T-helper 1 cell (primary cell): ENCODE measurements around the gene CA10.

ENCODE experiments used
- DNase-seq, 5 donors: peaks; one replicate each; pipeline ENCODE4 v3.0.0-alpha.2; 2012 to 2020

Gene CA10

DNA sequence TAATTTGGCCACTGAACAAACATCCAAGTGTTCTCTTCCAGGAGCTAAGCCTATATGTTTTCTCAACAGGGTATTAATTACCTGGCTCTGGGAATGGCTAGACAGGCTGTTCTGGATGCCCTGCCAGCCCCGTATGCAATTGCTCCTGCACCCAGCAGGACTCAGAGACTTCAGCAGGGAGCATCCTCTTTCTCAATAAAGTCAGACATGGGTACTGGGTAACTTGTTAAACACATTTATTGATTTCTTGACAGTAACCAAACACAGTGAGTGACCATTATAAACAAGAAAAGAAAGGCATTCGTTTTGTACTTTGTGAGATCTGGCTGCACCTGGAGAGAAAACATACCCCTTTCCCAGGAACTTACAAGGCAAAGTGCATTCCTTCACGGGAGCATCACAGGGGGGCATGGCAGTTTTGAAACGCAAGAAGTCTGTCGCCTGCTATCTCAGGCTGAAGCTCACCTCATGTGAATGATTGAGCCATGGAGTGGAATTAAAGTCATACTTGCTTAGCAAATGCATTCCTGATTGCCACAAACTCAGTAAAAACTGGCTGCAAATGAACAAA is 528.3 kb downstream of the CA10 start:
- no peak for DNase-seq

DNA sequence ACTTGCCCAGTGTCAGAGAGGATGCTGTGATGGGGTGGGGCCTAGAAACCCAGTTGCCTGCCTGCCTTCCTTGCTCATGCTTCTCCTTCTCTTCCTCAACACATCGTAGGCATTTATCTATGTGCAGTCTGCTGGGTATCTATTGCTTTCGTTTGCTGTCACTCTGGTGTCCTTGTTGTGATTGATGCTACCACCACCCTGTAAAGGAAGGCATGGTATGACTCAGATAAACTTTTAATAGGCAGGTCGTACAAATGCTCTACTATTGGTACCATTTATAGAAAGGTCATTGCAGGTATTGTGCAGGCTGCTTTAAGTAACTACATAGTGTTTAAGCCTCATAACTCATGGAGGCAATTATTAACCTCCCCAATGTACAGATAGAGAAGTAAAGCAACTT is 529.3 kb downstream of the CA10 start:
- DNase-seq, result no peak

- no peak for DNase-seq
These were observed 530.7 kb downstream of the CA10 start for GRCh38 chr17:51627779-51628178.

- no peak for DNase-seq
These were observed 540.0 kb downstream of the CA10 start for GRCh38 chr17:51618476-51618875.

DNA sequence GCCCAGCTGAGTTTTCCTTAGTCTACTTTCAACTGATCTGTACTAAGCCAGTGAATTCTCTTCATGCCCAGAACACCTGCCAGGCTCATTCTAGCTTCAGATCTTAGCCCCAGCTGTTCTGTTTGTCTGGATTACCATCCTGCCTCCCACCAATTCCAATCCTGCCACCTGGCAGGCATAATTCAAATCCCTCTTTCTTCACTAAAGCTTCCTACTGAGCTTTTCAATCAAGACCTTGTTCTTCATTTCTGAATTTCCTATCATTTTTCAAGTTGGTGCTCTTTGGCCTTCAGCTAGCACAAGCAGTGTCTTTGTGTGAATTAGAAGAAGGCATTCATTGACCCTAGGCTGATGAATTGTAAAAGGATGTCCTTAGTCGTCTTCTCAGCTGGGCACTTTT is 540.5 kb downstream of the CA10 start:
- DNase-seq, result no peak

GRCh38 chr17:51613255-51613654 is 545.3 kb downstream of the CA10 start:
- DNase-seq, result no peak

GRCh38 chr17:51612692-51613091 is 545.8 kb downstream of the CA10 start:
- DNase-seq, result no peak

DNA sequence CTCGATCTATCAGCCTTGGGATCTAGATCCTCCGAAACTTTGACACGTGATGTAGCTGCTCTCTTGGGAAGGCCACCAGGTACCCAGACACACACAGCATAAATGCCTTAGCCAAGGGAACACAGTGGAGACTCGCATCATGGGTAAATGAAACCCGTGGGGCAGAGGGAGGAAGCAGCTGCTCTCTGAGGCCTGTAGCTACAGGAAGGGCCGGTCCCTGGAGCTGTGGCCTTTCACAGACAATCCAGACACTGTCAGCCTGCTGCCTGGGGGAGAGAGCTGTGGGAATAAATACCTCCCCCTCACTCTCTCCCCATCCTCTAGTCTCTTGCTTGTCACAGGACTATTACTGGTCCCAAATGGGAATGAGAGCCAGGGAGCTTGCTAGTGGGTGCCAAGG is 546.9 kb downstream of the CA10 start:
- DNase-seq, result no peak

DNA sequence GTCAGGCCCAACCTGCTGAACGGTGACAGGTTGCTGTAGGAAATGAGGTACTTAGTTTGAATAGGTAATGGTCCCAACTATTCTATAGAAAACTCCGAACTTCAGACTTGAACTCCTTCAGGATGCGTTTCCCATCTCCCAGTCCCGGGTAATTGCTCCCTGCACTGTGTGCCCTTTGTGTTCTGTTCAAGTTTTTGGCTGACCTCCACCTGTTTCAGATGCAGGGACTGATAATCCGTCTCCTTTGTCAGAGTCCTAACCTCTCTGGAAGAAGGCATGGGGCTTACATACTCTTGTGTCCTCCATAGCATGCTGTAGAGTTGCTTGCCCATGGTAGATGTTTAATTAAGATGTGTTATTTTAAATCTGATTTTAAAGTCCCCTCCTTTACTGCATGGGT is 547.7 kb downstream of the CA10 start:
- DNase-seq, result no peak

- no peak for DNase-seq
These were observed 548.4 kb downstream of the CA10 start for GRCh38 chr17:51610155-51610554.

- no peak for DNase-seq
These were observed 550.1 kb downstream of the CA10 start for GRCh38 chr17:51608251-51608933.

- DNase-seq, result no peak
These were observed 551.0 kb downstream of the CA10 start for GRCh38 chr17:51607512-51607911.

DNA sequence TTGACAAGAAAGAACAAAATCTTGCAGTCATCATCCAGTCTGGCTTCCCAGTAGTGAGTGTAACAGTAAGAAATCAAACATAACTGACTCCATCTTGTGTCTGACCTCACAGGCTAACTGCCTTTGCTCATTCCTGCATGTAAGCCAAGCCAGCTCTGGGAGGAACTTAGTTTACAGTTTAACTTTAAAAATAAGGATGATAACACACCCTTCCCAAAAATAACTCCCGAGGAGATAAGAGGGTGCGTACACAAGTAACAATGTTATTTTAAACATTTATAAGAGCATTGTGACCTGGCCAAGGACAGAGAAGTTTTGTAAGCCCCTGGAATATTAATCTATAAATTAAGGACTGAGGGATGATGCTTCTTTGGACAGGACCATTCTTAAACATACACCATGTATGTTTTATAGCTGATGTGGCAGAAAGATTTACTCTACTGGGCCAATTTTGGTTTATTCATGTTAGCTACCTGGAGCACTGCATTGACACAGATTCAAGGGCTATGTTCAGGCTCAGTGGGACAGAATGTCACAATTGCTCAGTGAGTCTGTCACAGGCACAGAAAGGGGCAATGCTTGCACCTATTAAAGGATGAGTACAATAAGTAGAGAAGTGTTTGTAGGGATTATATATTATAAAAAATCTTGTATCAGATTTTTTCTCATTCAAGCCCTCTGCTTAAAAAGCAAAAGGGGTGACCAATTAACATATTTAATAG is 554.1 kb downstream of the CA10 start:
- no peak for DNase-seq

GRCh38 chr17:51601622-51602261 is 556.8 kb downstream of the CA10 start:
- DNase-seq, result no peak

- no peak for DNase-seq
These were observed 559.7 kb downstream of the CA10 start for GRCh38 chr17:51598824-51599223.

GRCh38 chr17:51597345-51597744 is 561.2 kb downstream of the CA10 start:
- DNase-seq, result no peak

DNA sequence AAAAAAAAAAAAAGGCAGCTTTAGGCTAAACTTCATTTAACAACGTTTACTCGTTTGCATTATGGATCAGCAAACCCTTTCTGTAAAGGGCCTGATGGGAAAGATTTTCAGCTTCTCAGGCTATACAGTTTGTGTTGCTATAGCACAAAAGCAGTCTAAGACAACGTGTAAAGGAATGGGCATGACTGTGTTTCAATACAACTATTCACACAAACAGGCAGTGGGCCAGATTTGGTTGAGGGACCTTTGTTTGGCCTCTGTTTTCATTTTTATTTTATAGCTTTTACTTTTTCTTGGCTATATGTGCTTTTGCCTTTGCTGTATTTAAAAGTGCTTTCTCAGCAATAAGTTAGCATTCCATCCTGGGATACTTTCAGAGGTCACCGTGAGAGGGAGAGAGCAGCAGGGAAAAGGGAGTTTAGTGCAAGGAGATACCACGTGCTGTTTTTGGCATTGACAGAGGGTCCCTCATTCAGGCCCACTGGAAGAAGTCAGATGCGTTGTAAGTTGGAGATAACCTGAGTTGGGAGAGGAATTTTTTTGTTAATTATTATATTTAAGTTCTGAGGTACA is 562.6 kb downstream of the CA10 start:
- DNase-seq, result no peak

- no peak for DNase-seq
These were observed 568.4 kb downstream of the CA10 start for GRCh38 chr17:51590071-51590656.

- DNase-seq, result no peak
These were observed 570.5 kb downstream of the CA10 start for GRCh38 chr17:51588063-51588462.

- no peak for DNase-seq
These were observed 571.0 kb downstream of the CA10 start for GRCh38 chr17:51587516-51587915.

GRCh38 chr17:51585514-51586104 is 572.9 kb downstream of the CA10 start:
- DNase-seq, result no peak

DNA sequence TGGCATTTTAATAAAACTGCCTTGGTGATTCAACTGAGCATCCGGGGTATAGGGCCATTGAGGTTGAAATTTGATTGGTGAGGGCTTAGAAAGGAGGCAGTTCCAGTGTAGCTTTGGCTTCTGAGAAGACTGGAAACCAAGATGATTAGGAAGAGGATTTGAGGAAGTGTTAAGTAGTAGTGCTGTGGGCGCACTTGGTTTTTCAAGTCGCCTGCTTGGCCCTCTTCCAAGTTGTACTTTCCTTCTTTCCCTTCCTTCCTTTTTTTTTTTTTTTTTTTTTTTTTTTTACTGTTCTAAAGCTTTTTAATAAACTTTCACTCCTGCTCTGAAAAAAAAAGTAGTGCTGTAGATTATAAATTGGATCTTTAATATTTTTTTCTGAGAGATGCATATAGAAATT is 577.6 kb downstream of the CA10 start:
- DNase-seq, result no peak
